ENCODE measurements around the gene TEX13A. TPM values are rescaled to one million over a fixed set of nuclear protein-coding genes. Genes with fewer than 3 reads are reported as not detected.

The TEX13A gene
- total and polyA plus RNA-seq, 2 of the 8 experiments (the other 6 are each of a cell fraction or from before 2014, with no cell fraction given), result not detected

- no peak overlapping the region for H2BK5ac ChIP-seq (ENCODE audit: low read depth, low read length)
- CTCF ChIA-PET (ENCODE audit: partially characterized antibody), result interaction anchor here (0.7 kb wide), 1 partner anchor 17 kb away, joined by 3 read pairs; no protein-coding TSS in a partner anchor
Observed at GRCh38 chrX:105260291-105261043, 40.0 kb upstream of the TEX13A start.

More at GRCh38 chrX:105260291-105261043, 40.0 kb upstream of the TEX13A start:
- Histone ChIP-seq H3K36me3 (ENCODE audit: control insufficient read depth in 2 of 4, insufficient read depth in 4 of 4, low read length in 3 of 4) (no peaks in the 10 kb centered on the region), H2AFZ (ENCODE audit: low read length) (no peak overlapping the region), H3K79me2 (ENCODE audit: control insufficient read depth in 1 of 2, insufficient read depth in 2 of 2, low read length in 2 of 2) (no peaks in the 10 kb centered on the region), H4K91ac (replicated peaks; ENCODE audit: insufficient read length, low read length) (no peak overlapping the region), H2BK20ac (ENCODE audit: low read length) (no peak overlapping the region), H3K4me1 (replicated peaks in 1 of 4; ENCODE audit: control insufficient read depth in 3 of 4, insufficient read depth in 4 of 4, low read length in 3 of 4) (no peaks in the 10 kb centered on the region), H2BK15ac (ENCODE audit: low read length) (no peak overlapping the region), H3K23me2 (ENCODE audit: low read depth, low read length) (no peaks in the 10 kb centered on the region), H3K23ac (ENCODE audit: insufficient read length) (no peak overlapping the region), H2BK12ac (ENCODE audit: low read depth, low read length) (no peak overlapping the region), H3K4ac (replicated peaks; ENCODE audit: insufficient read length, low read depth, low read length) (no peak overlapping the region), H2BK120ac (replicated peaks; ENCODE audit: low read depth, low read length) (no peak overlapping the region), H4K8ac (ENCODE audit: extremely low read depth, insufficient read depth, low read length) (no peak overlapping the region), H3K4me2 (ENCODE audit: insufficient read depth in 1 of 2, low read depth in 2 of 2, low read length in 2 of 2) (no peak overlapping the region), H2AK5ac (ENCODE audit: low read depth, low read length) (no peak overlapping the region), H3K9me3 (ENCODE audit: insufficient read depth in 2 of 2, low read depth in 1 of 2, low read length in 1 of 2) (no peaks in the 10 kb centered on the region), H4K20me1 (replicated peaks in 1 of 2; ENCODE audit: control insufficient read depth in 1 of 2, insufficient read depth in 2 of 2, low read length in 2 of 2) (no peaks in the 10 kb centered on the region), H3K9ac (replicated peaks in 1 of 4; ENCODE audit: extremely low read depth in 1 of 4, low read depth in 3 of 4, low read length in 3 of 4) (no peak overlapping the region), H3K18ac (ENCODE audit: extremely low read depth, low read length) (no peak overlapping the region), H3K14ac (ENCODE audit: insufficient read length) (no peak overlapping the region), H4K5ac (ENCODE audit: insufficient read length, low read depth, low read length) (no peak overlapping the region), H3K79me1 (ENCODE audit: low read depth, low read length) (no peaks in the 10 kb centered on the region), H3K4me3 (ENCODE audit: extremely low read depth in 1 of 4, insufficient read depth in 2 of 4, low read depth in 3 of 4, low read length in 4 of 4) (no peak overlapping the region), H3K27me3 (replicated peaks in 1 of 4; ENCODE audit: control insufficient read depth in 3 of 4, extremely low read depth in 1 of 4, insufficient read depth in 3 of 4, low read length in 3 of 4) (no peaks in the 10 kb centered on the region), H3K27ac (ENCODE audit: low read depth, low read length) (no peak overlapping the region), H3K56ac (replicated peaks; ENCODE audit: insufficient read length, low read depth, low read length) (no peak overlapping the region)
- FAIRE-seq (no peak), DNase-seq (ENCODE audit: low read depth in 1 of 2, low spot score in 2 of 2) (no peak)
- WGBS, 2 experiments (ENCODE audit: extremely low coverage in 1 of 2, insufficient coverage in 1 of 2, insufficient read length in 1 of 2, insufficient replicate concordance in 2 of 2, low coverage in 1 of 2, low lambda C conversion rate in 2 of 2, missing lambda C conversion rate in 1 of 2), result 90% methylated on average over 6 of the region's 8 CpGs; no CpG with 5 or more reads in 1 of the 2 experiments
- POLR2A ChIA-PET (ENCODE audit: partially characterized antibody), result no interaction called here
- TF ChIP-seq CHD1 (IDR thresholded peaks at IDR 0.05; ENCODE audit: low read depth, low read length), result no peak

Measured in H1 (cell line).